ENCODE results near the gene TCOF1.

- TF ChIP-seq CTCF (IDR thresholded peaks at IDR 0.05), result no peak
- no peak for TF ChIP-seq EP300 (IDR thresholded peaks at IDR 0.05)
- no peak for TF ChIP-seq POLR2A (IDR thresholded peaks at IDR 0.05)
Observed at GRCh38 chr5:150342583-150342982, 14.9 kb upstream of the TCOF1 start.
